ENCODE measurements around the gene DPP10.

GRCh38 chr2:115603285-115603684, 1160.8 kb downstream of the DPP10 start:
- no peak for TF ChIP-seq ELF4 (IDR thresholded peaks at IDR 0.05)
- no peak for TF ChIP-seq NFRKB (IDR thresholded peaks at IDR 0.05)
- TF ChIP-seq L3MBTL2 (conservative IDR thresholded peaks at IDR 0.05): no peak
